Activated naive CD4-positive, alpha-beta T cell treated with anti-CD3 and anti-CD28 coated beads, Interleukin-2, amount 10 ng/mL, durations not matched to agents 7 days and 5 days (primary cell): Measurements from ENCODE around the gene TCEA2.

Experiments
- CTCF ChIA-PET: fragments of 350-600 bp; sonication (Branson Sonifier 250); formaldehyde crosslinking; loops from one replicate; lab custom pipeline; 2021; ENCODE audit warnings: antibody characterized with exemption; lab: Charles Lee
- DNase-seq: peaks from one replicate; pipeline ENCODE4 v3.0.0-alpha.2; 2020
- H3K27ac Mint-ChIP-seq: one replicate; pipeline ENCODE4 v1.8.0; 2021; ENCODE audit warnings: mild to moderate bottlenecking, moderate library complexity, mixed read lengths
- H3K27me3 Mint-ChIP-seq: one replicate; pipeline ENCODE4 v1.8.0; 2021; ENCODE audit warnings: mild to moderate bottlenecking, mixed read lengths
- H3K36me3 Mint-ChIP-seq: one replicate; pipeline ENCODE4 v1.8.0; 2021; ENCODE audit warnings: mixed read lengths
- H3K4me1 Mint-ChIP-seq: one replicate; pipeline ENCODE4 v1.8.0; 2021; ENCODE audit warnings: mixed read lengths
- H3K4me3 Mint-ChIP-seq: one replicate; pipeline ENCODE4 v1.8.0; 2021; ENCODE audit warnings: mild to moderate bottlenecking, moderate library complexity, mixed read lengths
- H3K9me3 Mint-ChIP-seq: one replicate; pipeline ENCODE4 v1.8.0; 2021; ENCODE audit warnings: mixed read lengths

Gene TCEA2

DNA sequence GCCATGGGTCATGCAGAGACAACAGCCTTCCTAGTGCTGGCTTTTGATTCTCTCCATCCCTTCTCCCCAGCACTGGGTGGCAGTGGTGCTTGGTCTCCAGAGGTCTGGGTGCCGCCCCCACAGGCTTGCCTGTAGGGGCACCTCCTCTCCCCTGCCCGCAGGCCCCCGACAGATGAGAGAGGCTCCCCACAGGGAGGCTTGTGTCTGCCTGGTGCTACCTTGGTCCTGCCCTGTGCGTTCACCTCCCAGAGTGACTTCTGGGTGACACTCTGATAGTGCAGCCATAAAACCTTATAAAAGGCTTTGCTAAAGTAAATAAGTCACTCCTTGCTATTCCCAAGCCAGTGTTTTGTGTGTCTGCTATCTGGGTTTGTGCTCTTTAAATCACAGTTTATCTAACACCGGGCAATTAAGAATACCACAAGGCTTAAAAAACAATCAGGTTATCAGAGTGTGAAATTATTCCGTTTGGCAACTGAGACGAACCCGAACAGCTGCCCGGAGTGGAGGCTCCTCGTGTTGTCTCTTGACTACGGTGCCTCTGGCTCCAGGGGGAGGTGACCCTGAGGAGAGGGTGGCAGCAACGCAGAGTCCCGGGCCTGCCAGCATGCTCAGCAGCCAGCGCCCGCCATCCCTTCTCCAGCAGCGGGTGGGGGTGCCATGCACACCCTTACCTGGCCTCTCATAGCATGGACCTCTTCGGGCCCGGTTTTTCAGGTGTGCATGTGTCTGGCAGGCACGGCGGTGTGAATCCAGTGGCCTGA, 32.4 kb upstream of the TCEA2 start:
- Mint-ChIP-seq H3K36me3 (peaks cover 54% of the 10 kb centered on the region), H3K9me3 (no peaks in the 10 kb centered on the region), H3K27ac (no peak overlapping the region), H3K4me1 (peaks cover 17% of the 10 kb centered on the region), H3K4me3 (no peak overlapping the region), H3K27me3 (no peaks in the 10 kb centered on the region)
- no peak for DNase-seq
- CTCF ChIA-PET: no interaction called here

DNA sequence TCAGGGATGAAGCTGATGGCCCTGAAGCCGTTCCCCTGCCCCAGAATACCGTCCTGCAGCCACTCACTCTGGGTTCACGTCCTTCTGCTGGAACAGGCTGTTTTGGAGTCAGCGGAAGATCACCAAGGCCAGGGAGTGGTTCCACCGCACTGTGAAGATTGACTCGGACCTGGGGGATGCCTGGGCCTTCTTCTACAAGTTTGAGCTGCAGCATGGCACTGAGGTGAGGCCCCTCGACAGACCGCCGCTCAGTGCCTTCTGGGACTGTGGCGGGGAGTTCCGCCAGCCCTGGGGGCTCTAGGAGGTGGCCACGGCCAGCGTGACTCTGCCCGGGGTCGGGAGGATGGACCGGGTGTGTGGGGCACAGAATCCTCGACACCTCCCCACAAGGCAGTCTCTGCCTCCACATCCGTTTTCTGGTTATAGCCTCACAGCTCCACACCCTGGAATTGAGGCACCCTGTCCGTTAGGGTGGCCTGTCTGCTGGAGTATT, 31.1 kb upstream of the TCEA2 start:
- Mint-ChIP-seq H3K27ac (peak overlapping the region; percentile 33), H3K27me3 (no peaks in the 10 kb centered on the region), H3K36me3 (peaks cover 48% of the 10 kb centered on the region), H3K4me1 (peaks cover 28% of the 10 kb centered on the region), H3K9me3 (no peaks in the 10 kb centered on the region), H3K4me3 (no peak overlapping the region)
- CTCF ChIA-PET: no interaction called here
- no peak for DNase-seq

DNA sequence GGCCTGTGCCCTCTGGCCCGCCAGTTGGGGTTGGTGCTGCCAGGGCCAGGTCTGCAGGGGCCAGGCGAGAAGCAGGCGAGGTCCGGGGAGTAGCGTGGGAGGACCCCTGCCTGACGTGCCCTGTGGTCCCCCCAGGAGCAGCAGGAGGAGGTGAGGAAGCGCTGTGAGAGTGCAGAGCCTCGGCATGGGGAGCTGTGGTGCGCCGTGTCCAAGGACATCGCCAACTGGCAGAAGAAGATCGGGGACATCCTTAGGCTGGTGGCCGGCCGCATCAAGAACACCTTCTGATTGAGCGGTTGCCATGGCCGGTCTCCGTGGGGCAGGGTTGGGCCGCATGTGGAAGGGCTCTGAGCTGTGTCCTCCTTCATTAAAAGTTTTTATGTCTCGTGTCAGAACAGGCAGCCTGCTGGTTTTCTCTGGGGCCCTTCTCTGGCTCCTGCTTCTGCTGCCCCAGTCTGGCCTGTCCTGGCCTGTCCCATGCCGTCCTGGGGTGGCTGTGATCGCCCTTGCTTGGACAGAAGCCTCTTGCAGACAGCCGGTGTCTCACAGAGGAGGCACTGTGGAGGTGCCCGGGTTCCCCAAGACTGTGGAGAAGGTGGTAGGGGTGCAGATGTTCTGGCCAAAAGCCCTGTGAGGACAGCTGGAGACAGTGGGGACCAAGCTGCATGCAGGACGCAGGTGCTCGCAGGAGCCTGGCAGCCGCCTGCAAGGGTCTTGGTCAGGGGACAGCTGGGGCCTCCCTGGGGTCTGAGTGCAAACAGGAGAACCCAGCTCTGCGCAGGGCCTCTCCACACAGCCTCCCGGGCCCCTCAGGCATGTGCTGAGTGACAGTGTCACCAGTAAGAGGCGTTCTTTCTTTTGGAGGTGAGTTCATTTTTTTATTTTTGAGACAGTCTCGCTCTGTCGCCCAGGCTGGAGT, 30.0 kb upstream of the TCEA2 start:
- peaks cover 39% of the 10 kb centered on the region for H3K4me1 Mint-ChIP-seq
- peak overlapping the region; percentile 11 for H3K27ac Mint-ChIP-seq
- peaks cover 44% of the 10 kb centered on the region for H3K36me3 Mint-ChIP-seq
- CTCF ChIA-PET: no interaction called here
- H3K4me3 Mint-ChIP-seq: no peak overlapping the region
- DNase-seq: no peak
- no peaks in the 10 kb centered on the region for H3K9me3 Mint-ChIP-seq
- H3K27me3 Mint-ChIP-seq: peaks cover 7% of the 10 kb centered on the region

DNA sequence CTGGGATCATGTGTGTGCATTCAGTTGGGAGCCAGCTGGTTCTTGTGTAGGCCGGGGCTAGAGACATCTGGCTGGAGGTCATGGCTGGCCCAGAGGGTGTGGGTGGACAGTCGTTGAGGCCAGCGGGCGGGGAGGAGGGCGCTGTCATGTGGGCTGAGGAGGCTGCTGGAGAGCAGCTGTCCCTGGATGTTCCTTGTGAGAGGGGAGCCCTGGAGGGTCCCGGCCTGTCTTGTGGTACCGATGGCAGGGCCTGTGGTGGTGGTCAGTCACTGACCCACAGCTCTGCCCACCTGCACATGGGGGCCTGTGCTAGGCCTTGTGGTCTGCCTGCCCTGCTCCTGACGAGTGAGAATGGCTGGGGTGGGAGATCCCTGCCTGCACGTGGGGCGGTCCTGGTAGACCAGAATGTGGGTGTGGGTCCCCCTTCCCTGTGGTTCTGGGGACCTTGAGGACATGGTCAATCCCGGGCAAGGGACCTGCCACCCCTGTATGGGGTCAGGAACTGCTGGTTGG, 29.0 kb upstream of the TCEA2 start:
- no peak overlapping the region for H3K4me3 Mint-ChIP-seq
- peaks cover 41% of the 10 kb centered on the region for H3K36me3 Mint-ChIP-seq
- no peak for DNase-seq
- H3K27ac Mint-ChIP-seq: peak overlapping the region; percentile 68
- H3K27me3 Mint-ChIP-seq: peaks cover 7% of the 10 kb centered on the region
- no peaks in the 10 kb centered on the region for H3K9me3 Mint-ChIP-seq
- peaks cover 39% of the 10 kb centered on the region for H3K4me1 Mint-ChIP-seq
- CTCF ChIA-PET: interaction anchor here (0.9 kb wide), 1 partner anchor 53 kb away, joined by 6 read pairs; the partner anchor contains the start of gene PRPF6

DNA sequence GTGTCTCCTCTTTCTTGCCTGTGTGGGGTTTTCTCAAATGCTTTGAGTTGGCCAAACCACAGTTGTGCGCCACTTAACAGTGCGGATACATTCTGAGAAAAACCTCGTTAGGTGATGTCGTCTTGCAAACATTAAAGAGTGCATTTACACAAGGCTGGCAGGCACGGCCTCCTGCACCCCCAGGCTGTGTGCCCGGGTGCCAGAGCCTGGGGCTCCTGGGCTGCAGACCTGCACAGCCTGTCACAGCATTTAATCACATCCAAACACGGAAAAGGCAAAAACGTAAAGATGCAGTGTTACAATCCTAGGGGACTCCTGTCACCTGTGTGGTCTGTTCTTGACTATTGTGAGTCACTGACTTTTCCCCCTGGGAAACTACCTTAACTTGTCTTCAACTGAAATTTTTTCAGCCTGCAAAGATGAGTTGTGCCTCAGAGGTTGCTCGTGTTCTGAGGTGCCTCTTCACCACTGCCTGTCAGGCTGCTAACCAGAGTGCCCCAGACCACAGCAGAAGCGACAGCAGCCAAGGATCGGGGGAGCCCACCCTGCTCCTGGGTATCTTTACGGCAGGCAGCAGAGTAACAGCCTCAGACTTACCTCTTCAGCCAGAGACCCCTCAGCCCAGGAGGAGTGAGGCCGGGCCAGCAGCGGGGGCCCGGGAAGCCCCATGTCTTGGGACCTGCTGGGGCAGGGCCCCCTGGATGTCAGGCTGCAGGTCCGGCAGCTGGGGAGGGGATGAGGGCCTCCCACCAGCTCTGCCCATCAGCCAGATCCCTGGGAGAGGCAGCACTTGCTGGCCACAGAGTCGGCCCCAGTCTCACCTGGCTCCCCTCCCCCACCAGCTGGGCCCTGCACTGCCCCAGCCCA, 27.7 kb upstream of the TCEA2 start:
- Mint-ChIP-seq H3K27ac (peak overlapping the region; percentile 92), H3K9me3 (no peaks in the 10 kb centered on the region), H3K4me1 (peaks cover 52% of the 10 kb centered on the region), H3K27me3 (peaks cover 15% of the 10 kb centered on the region), H3K36me3 (peaks cover 30% of the 10 kb centered on the region), H3K4me3 (peak overlapping the region; percentile 35)
- DNase-seq: peak; percentile 41
- CTCF ChIA-PET: interaction anchor here (2.3 kb wide), 1 partner anchor 55 kb away, joined by 16 read pairs; the partner anchor contains the start of genes PRPF6 and SAMD10

DNA sequence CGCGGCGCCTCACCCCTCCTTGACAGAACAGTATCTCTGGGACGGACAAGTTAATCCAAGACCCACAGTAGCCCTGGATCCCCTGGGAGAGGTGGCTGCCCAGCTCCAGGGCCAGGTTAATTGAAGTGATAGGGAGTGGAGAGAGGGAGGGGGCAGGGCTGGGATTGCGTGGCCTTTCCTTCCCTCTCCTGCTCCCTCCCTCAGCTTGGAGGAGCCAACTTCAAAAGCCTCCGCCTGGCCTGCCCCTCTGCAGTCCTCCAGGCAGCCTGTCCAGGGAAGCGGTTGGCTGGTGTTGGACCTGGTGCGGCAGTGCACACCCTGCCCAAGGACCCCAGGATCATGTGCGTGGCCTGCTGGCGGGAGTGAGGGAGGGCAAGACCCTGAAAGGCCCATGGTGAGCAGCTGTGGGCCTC, 27.1 kb upstream of the TCEA2 start, which contains the start of gene C20orf204:
TSS of gene C20orf204 (plus strand) at position 250 of the 413 bp plus-strand sequence. CDS start at position 392, 142 bp downstream.
- H3K27ac Mint-ChIP-seq: peak within 1 kb of the TSS; percentile 92
- H3K27me3 Mint-ChIP-seq: peaks cover 21% of the 10 kb centered on the region
- DNase-seq: no peak
- no peaks in the 10 kb centered on the region for H3K9me3 Mint-ChIP-seq
- H3K4me1 Mint-ChIP-seq: peaks cover 58% of the 10 kb centered on the region
- H3K36me3 Mint-ChIP-seq: peaks cover 27% of the 10 kb centered on the region
- peak within 1 kb of the TSS; percentile 35 for H3K4me3 Mint-ChIP-seq
- CTCF ChIA-PET: interaction anchor here (2.3 kb wide), 1 partner anchor 56 kb away, joined by 16 read pairs; the partner anchor contains the start of genes PRPF6 and SAMD10

DNA sequence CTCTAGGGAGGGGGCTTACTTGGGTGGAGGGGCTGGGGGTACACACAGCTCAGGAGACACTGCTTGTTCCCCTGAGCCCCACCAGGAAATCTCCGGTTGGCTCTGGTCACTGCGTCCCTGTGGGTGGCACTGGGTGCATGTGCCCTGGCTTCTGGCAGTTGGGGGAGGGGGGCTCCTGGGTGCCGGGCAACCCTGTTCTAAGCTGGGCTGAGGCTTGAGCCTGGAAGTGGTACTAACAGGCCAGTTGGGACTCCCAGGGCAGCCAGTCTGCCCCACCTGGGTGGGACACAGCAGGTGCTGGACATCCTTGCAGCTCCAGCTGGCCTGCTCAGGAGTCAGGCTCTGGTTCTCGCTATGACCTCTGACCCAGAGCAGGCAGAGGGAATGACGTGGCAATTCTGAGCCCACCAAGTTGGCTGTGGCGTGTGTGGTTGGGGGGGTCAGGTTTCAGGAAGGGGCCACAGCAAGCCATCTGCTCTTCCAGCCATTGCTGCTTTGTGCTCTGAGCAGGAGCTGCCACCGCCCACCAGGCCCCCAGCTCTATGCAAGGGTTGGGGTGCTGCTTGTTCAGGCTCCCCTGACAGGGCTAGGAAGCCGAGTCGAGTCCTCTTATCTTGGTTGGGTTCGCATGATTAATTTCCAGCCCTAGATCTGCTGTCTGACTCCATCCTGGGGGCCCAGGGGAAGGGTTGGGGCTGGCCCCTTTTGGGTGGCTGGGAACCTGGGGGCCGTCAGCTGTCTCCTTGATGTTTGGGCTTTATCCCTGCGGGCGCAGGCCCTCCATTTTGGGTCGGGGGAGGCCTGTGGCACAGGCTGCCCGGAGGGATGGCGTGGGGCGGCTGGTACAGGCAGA, 26.4 kb upstream of the TCEA2 start:
- Mint-ChIP-seq H3K4me1 (peaks cover 63% of the 10 kb centered on the region), H3K27me3 (peaks cover 27% of the 10 kb centered on the region), H3K4me3 (no peak overlapping the region), H3K9me3 (no peaks in the 10 kb centered on the region), H3K36me3 (peaks cover 26% of the 10 kb centered on the region), H3K27ac (peak overlapping the region; percentile 69)
- DNase-seq: no peak
- CTCF ChIA-PET: interaction anchor here (0.8 to 3.7 kb wide), 4 partner anchors 9 to 84 kb away, joined by 3 to 24 read pairs (median 10); partner anchors contain the start of genes PRPF6 and SAMD10

DNA sequence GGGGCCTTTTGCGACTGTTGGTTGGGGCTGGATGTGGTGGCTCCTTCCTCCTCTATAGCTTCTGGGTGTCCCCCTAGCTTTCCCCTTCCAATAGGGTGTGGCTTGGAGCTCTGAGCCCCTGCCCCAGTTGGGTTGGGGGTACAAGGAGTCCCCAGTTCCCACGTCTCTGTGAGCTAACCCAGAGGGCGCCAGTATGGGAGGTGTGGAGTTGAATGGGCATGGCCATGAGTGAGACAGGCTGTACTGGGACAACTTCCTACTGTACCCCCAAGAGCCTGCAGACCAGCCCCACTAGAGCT, 25.9 kb upstream of the TCEA2 start:
- Mint-ChIP-seq H3K27ac (peak overlapping the region; percentile 60), H3K4me1 (peaks cover 67% of the 10 kb centered on the region), H3K36me3 (peaks cover 22% of the 10 kb centered on the region), H3K27me3 (peaks cover 33% of the 10 kb centered on the region), H3K9me3 (no peaks in the 10 kb centered on the region), H3K4me3 (no peak overlapping the region)
- CTCF ChIA-PET: interaction anchor here (0.8 to 3.7 kb wide), 6 partner anchors 10 to 83 kb away, joined by 3 to 24 read pairs (median 10); partner anchors contain the start of genes PRPF6 and SAMD10
- no peak for DNase-seq

DNA sequence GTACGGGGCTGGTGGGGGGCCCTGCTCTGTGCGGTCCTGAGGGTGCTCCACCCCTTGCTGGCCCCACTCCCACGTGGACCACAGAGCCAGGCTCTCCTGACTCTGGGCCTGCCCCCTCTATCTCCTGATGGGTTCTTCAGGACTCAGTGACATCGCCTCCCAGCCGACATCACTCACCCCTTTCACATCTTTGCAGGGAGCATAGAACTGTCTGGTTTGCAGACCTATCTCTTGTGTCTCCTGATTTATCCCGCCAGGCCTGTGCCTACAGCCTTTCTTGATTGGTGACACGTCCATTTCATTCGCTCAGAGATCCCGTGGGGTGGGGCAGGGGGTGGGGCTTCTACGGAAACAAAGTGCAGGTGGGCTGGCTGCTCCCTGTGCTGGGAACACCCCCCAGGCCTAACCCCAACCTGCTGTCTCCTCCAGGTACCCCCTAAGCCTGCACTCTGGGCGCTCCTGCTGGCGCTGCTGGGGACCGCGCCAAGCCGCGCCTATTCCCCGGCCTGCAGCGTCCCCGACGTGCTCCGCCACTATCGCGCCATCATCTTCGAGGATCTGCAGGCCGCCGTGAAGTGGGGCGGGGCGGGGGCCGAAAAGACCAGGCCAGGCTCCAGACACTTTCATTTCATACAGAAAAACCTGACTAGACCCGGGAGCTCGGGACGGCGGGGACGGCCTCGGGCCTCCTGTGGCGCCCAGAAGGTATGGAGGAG, 25.3 kb upstream of the TCEA2 start:
- Mint-ChIP-seq H3K4me1 (peaks cover 68% of the 10 kb centered on the region), H3K4me3 (peak overlapping the region; percentile 67), H3K27ac (peak overlapping the region; percentile 62), H3K9me3 (no peaks in the 10 kb centered on the region), H3K27me3 (peaks cover 35% of the 10 kb centered on the region), H3K36me3 (peaks cover 18% of the 10 kb centered on the region)
- no peak for DNase-seq
- CTCF ChIA-PET: interaction anchor here (0.8 to 4.9 kb wide), 23 partner anchors 9 to 500 kb away, joined by 3 to 89 read pairs (median 6); partner anchors contain the start of genes PRPF6, PTK6, SAMD10 and SOX18

DNA sequence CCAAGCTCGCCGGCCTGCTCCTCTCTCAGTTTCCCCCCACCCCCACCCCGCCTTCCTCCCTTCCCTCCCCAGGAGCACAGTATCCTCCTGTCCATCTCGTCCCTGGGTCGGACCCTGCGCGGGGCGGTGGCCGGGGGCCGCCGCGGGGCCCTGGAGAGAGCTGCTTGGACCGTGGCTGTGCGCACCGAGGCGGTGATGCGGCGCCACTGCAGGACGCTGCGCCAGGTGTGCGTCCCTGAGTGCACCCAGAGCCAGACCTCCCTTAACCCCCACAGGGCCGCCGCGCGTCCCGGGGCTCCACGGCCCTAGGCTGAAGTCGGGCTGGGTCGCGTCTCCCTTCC, 24.8 kb upstream of the TCEA2 start:
- peaks cover 68% of the 10 kb centered on the region for H3K4me1 Mint-ChIP-seq
- H3K27ac Mint-ChIP-seq: no peak overlapping the region
- peak overlapping the region; percentile 67 for H3K4me3 Mint-ChIP-seq
- CTCF ChIA-PET: interaction anchor here (0.9 to 4.9 kb wide), 28 partner anchors 9 to 535 kb away, joined by 3 to 89 read pairs (median 5); partner anchors contain the start of genes PCMTD2, PRPF6, PTK6 and SAMD10
- peaks cover 39% of the 10 kb centered on the region for H3K27me3 Mint-ChIP-seq
- no peak for DNase-seq
- H3K36me3 Mint-ChIP-seq: peaks cover 18% of the 10 kb centered on the region
- H3K9me3 Mint-ChIP-seq: no peaks in the 10 kb centered on the region

DNA sequence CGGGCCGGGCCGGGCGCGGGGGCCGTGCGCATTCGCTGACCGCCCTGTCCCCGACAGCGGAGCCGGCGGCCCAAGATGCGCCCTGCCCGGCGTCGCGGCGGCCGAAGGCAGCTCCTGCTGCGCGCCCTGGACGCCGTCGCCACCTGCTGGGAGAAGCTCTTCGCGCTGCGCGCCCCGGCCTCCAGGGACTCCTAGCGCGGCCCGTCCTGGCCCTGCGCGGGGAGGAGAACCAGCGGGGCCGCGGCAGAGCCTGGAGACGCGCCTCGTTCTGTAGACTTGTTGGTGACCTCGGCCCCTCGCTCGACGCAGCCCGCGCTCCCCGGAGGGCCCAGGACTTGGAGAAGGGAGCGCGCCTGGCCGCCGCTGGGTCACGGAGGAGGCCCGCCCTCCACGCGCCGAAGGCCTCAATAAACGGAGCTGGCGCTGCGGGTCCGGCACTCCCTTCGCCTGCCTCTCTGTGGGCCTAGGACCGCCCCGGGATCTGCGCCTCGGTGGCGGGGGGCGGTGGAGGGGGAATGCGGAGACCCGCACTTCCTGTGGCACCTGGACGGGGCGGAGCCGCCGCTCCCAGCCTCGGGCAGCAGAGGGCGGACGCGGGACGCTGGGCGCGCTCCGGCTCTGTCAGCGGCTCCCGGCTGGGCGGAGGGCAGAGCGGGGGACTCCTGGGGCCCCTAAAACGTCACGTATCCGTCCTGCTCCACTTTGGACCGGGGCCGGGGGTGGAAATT, 24.3 kb upstream of the TCEA2 start:
- Mint-ChIP-seq H3K9me3 (no peaks in the 10 kb centered on the region), H3K4me1 (peaks cover 70% of the 10 kb centered on the region), H3K27me3 (peaks cover 40% of the 10 kb centered on the region), H3K36me3 (peaks cover 16% of the 10 kb centered on the region), H3K4me3 (peak overlapping the region; percentile 67), H3K27ac (peak overlapping the region; percentile 71)
- CTCF ChIA-PET: interaction anchor here (0.9 to 4.9 kb wide), 34 partner anchors 8 to 536 kb away, joined by 3 to 89 read pairs (median 5); partner anchors contain the start of genes PCMTD2, PRPF6, PTK6 and SAMD10
- peak; percentile 86 for DNase-seq
